ENCODE data around the gene LPP. TPM values are rescaled to one million over a fixed set of nuclear protein-coding genes. Genes with fewer than 3 reads are reported as not detected.

LPP gene
- total RNA-seq, 1 donor from 2014 or later, result 14.2 TPM

GRCh38 chr3:188390775-188391443 is 237.0 kb downstream of the LPP start:
- H3K36me3 ChIP-seq (ENCODE audit: control insufficient read depth, insufficient read depth, low read length), result no peaks in the 10 kb centered on the region
- TF ChIP-seq CTCF (IDR thresholded peaks at IDR 0.05; ENCODE audit: insufficient read depth, low read length, severe bottlenecking), result no peak
- no peaks in the 10 kb centered on the region for H3K27me3 ChIP-seq (ENCODE audit: control insufficient read depth, insufficient read depth, low read length)
- FAIRE-seq (no peak), DNase-seq (ENCODE audit: low read depth) (no peak)
- no peak overlapping the region for H3K4me3 ChIP-seq (ENCODE audit: low read depth, low read length)

DNA sequence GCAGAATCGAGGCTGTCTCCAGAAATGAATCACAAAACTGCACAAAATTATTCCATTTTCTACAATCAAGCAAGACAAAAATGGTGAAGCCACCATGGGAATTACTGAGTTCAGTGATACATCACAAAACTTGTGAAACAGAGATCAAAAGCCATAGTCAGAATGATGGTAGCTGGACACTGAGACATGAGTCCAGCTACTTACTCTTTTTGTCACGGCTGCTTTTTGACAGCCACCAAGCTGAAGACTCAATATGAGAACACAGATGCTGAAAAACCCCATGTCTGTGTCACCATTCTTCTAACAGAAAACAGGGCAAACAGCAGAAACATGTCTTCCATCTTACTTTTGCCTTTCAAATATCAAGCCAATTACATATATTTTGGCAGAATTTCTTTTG is 237.6 kb downstream of the LPP start:
- Histone ChIP-seq H3K36me3 (ENCODE audit: control insufficient read depth, insufficient read depth, low read length) (no peaks in the 10 kb centered on the region), H3K4me3 (ENCODE audit: low read depth, low read length) (no peak overlapping the region), H3K27me3 (ENCODE audit: control insufficient read depth, insufficient read depth, low read length) (no peaks in the 10 kb centered on the region)
- FAIRE-seq (no peak), DNase-seq (ENCODE audit: low read depth) (no peak)
- no peak for TF ChIP-seq CTCF (IDR thresholded peaks at IDR 0.05; ENCODE audit: insufficient read depth, low read length, severe bottlenecking)

GRCh38 chr3:188392076-188392475 is 238.1 kb downstream of the LPP start:
- Histone ChIP-seq H3K4me3 (ENCODE audit: low read depth, low read length) (no peak overlapping the region), H3K27me3 (ENCODE audit: control insufficient read depth, insufficient read depth, low read length) (no peaks in the 10 kb centered on the region), H3K36me3 (ENCODE audit: control insufficient read depth, insufficient read depth, low read length) (no peaks in the 10 kb centered on the region)
- DNase-seq (ENCODE audit: low read depth), result no peak
- FAIRE-seq, result no peak
- no peak for TF ChIP-seq CTCF (IDR thresholded peaks at IDR 0.05; ENCODE audit: insufficient read depth, low read length, severe bottlenecking)

- no peaks in the 10 kb centered on the region for H3K36me3 ChIP-seq (ENCODE audit: control insufficient read depth, insufficient read depth, low read length)
- no peak for DNase-seq (ENCODE audit: low read depth)
- FAIRE-seq, result no peak
- no peak for TF ChIP-seq CTCF (IDR thresholded peaks at IDR 0.05; ENCODE audit: insufficient read depth, low read length, severe bottlenecking)
- H3K27me3 ChIP-seq (ENCODE audit: control insufficient read depth, insufficient read depth, low read length), result no peaks in the 10 kb centered on the region
- no peak overlapping the region for H3K4me3 ChIP-seq (ENCODE audit: low read depth, low read length)
Measured at GRCh38 chr3:188394623-188395022, 240.7 kb downstream of the LPP start.

DNA sequence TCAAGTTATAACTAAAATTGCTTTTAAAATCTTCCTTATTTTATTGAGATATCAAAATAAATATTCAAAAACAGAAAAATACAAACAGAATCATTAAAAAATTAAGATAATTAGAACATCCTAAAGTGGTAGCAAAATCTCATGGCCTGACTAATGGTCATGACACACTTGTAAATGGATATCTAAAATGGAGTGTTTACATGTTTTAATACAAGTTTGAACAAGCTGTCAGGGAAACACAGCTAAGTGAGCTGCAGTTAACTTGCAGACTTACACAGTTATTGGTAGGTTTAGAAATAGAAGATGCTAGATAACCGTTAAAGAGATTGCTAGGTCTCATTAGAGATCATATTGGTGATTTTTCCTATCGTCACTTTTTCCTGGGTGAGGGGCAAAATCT is 242.3 kb downstream of the LPP start:
- no peak for TF ChIP-seq CTCF (IDR thresholded peaks at IDR 0.05; ENCODE audit: insufficient read depth, low read length, severe bottlenecking)
- DNase-seq (ENCODE audit: low read depth) (peak; percentile 88), FAIRE-seq (no peak)
- no peak overlapping the region for H3K4me3 ChIP-seq (ENCODE audit: low read depth, low read length)
- H3K27me3 ChIP-seq (ENCODE audit: control insufficient read depth, insufficient read depth, low read length), result no peaks in the 10 kb centered on the region
- no peaks in the 10 kb centered on the region for H3K36me3 ChIP-seq (ENCODE audit: control insufficient read depth, insufficient read depth, low read length)

DNA sequence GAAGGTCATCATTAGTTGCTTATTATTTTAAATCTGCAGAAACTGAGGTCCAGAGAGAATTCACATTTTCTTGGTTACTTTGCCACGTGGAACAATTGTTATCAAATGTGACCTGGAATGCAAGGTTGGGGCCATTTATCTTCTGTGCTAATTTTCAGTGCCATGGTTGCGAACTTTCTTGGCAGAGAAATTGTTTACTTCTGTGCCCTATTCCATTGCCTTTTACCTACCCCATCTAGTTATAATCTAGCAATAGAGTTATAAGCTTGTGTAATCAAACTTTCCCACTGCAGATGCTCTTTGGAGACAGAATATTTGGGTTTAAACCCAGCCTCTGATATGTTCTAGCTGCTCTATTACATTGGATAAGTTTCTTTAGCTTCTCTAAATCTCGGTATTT is 242.9 kb downstream of the LPP start:
- TF ChIP-seq CTCF (IDR thresholded peaks at IDR 0.05; ENCODE audit: insufficient read depth, low read length, severe bottlenecking), result no peak
- Histone ChIP-seq H3K36me3 (ENCODE audit: control insufficient read depth, insufficient read depth, low read length) (no peaks in the 10 kb centered on the region), H3K4me3 (ENCODE audit: low read depth, low read length) (no peak overlapping the region), H3K27me3 (ENCODE audit: control insufficient read depth, insufficient read depth, low read length) (no peaks in the 10 kb centered on the region)
- no peak for FAIRE-seq
- DNase-seq (ENCODE audit: low read depth), result no peak
